SK-N-SH (cell line): ENCODE results near the gene SLC6A3. TPM values are rescaled to one million over a fixed set of nuclear protein-coding genes. Genes with fewer than 3 reads are reported as not detected.

Experiments
- CTCF ChIA-PET: fragments of 300-600, 350-600 bp; formaldehyde crosslinking; extraction: SDS; loops from one replicate; lab custom pipeline; 2021; lab: Yijun Ruan, JAX
- POLR2A ChIA-PET: fragments of 350-600 bp; sonication (Branson Sonifier 250); formaldehyde crosslinking; extraction: SDS; loops from one replicate; lab custom pipeline; 2020; ENCODE audit warnings: antibody characterized with exemption, inconsistent platforms; lab: Yijun Ruan, JAX
- DNase-seq: peaks from one replicate; pipeline ENCODE4 v3.0.0; 2012
- H2AFZ ChIP-seq: fragments of 200-600 bp; sonication (generic); 2 replicates; pipeline ENCODE4 v1.8.1; 2016; ENCODE audit warnings: antibody characterized with exemption, mild to moderate bottlenecking, low read depth
- H3F3A ChIP-seq: fragments of 200-600 bp; sonication (generic); replicated peaks from 2 replicates; pipeline ENCODE3; 2016; ENCODE audit warnings: antibody characterized with exemption, mild to moderate bottlenecking; ENCODE audit not compliant: insufficient read depth
- H3K27ac ChIP-seq, 2 experiments: fragments of 200-500 bp in 1 of 2; fragments of 200-600 bp in 1 of 2; sonication (Bioruptor generic) in 1 of 2; sonication (generic), shearing (Covaris generic) in 1 of 2; 2 replicates each; pipeline versions ENCODE4 v1.5.1 to v1.6.1; 2014 to 2016; ENCODE audit warnings: low read depth in 2 of 2, inconsistent platforms in 1 of 2, low read length in 1 of 2, mild to moderate bottlenecking in 1 of 2, mixed read lengths in 1 of 2
- H3K27me3 ChIP-seq: fragments of 200-600 bp; sonication (generic), shearing (Covaris generic); 2 replicates; pipeline ENCODE4 v1.6.1; 2016; ENCODE audit warnings: mixed run types; ENCODE audit not compliant: insufficient read depth
- H3K36me3 ChIP-seq, 2 experiments: fragments of 200-500 bp in 1 of 2; fragments of 200-600 bp in 1 of 2; sonication (Bioruptor generic) in 1 of 2; sonication (generic) in 1 of 2; replicated peaks in 1 of 2; 2 replicates each; pipeline versions ENCODE3 to v1.5.1; 2014 to 2016; ENCODE audit warnings: low read length in 1 of 2, mild to moderate bottlenecking in 1 of 2; ENCODE audit not compliant: insufficient read depth in 2 of 2, control insufficient read depth in 1 of 2
- H3K4me1 ChIP-seq, 2 experiments: fragments of 200-500 bp in 1 of 2; fragments of 200-600 bp in 1 of 2; sonication (Bioruptor generic) in 1 of 2; sonication (generic), shearing (Covaris generic) in 1 of 2; 2 replicates each; pipeline versions ENCODE4 v1.5.1 to v1.6.1; 2014 to 2016; ENCODE audit warnings: low read depth in 1 of 2, low read length in 1 of 2, mixed run types in 1 of 2; ENCODE audit not compliant: insufficient read depth in 2 of 2, control insufficient read depth in 1 of 2
- H3K4me2 ChIP-seq: fragments of 200-600 bp; sonication (generic), shearing (Covaris generic); 2 replicates; pipeline ENCODE4 v1.6.1; 2017; ENCODE audit warnings: mixed run types
- H3K4me3 ChIP-seq, 2 experiments: fragments of 200-500 bp in 1 of 2; fragments of 200-600 bp in 1 of 2; sonication (Bioruptor generic) in 1 of 2; sonication (generic), shearing (Covaris generic) in 1 of 2; 2 replicates each; pipeline versions ENCODE4 v1.5.1 to v1.8.1; 2014 to 2016; ENCODE audit warnings: low read depth in 2 of 2, inconsistent platforms in 1 of 2, low read length in 1 of 2, mild to moderate bottlenecking in 1 of 2, mixed read lengths in 1 of 2, moderate library complexity in 1 of 2
- H3K79me2 ChIP-seq: fragments of 200-600 bp; sonication (generic); 2 replicates; pipeline ENCODE4 v1.8.1; 2017; ENCODE audit warnings: mild to moderate bottlenecking; ENCODE audit not compliant: insufficient read depth
- H3K9ac ChIP-seq: fragments of 200-600 bp; sonication (generic); 2 replicates; pipeline ENCODE4 v1.6.1; 2017; ENCODE audit warnings: mixed run types
- H3K9me2 ChIP-seq: fragments of 200-600 bp; sonication (generic); 2 replicates; pipeline ENCODE4 v1.6.1; 2017; ENCODE audit warnings: mixed run types
- H3K9me3 ChIP-seq: fragments of 200-600 bp; sonication (generic); 2 replicates; pipeline ENCODE4 v1.6.1; 2017; ENCODE audit warnings: mixed run types, mild to moderate bottlenecking, moderate library complexity
- H4K20me1 ChIP-seq: fragments of 200-600 bp; sonication (generic); 2 replicates; pipeline ENCODE4 v1.6.1; 2017; ENCODE audit warnings: mild to moderate bottlenecking, mixed run types; ENCODE audit not compliant: insufficient read depth
- ELF1 ChIP-seq: IDR thresholded peaks from 2 replicates; pipeline ENCODE4 v1.4.0; 2012
- GABPA ChIP-seq: IDR thresholded peaks from 2 replicates; pipeline ENCODE4 v1.4.0; 2012; ENCODE audit warnings: low read depth, mild to moderate bottlenecking
- JUND ChIP-seq: IDR thresholded peaks from 2 replicates; pipeline ENCODE4 v1.4.0; 2012
- MAX ChIP-seq: IDR thresholded peaks from 2 replicates; pipeline ENCODE4 v1.4.0; 2012; ENCODE audit warnings: low read depth
- MEF2A ChIP-seq: IDR thresholded peaks from 2 replicates; pipeline ENCODE4 v1.4.0; 2012; ENCODE audit warnings: low read depth, borderline replicate concordance
- MXI1 ChIP-seq: IDR thresholded peaks from 2 replicates; pipeline ENCODE4 v1.6.1; 2012; ENCODE audit warnings: mild to moderate bottlenecking, low read depth, low read length, improper control_type of control experiment
- NFIC ChIP-seq: IDR thresholded peaks from 2 replicates; pipeline ENCODE4 v1.4.0; 2012; ENCODE audit warnings: borderline replicate concordance
- POLR2AphosphoS5 ChIP-seq: IDR thresholded peaks from 2 replicates; pipeline ENCODE4 v1.6.1; 2012; ENCODE audit warnings: low read depth, low read length
- RCOR1 ChIP-seq: fragments of 150-350 bp; IDR thresholded peaks from 2 replicates; pipeline ENCODE4 v1.6.1; 2017; ENCODE audit warnings: antibody characterized with exemption, low read length
- REST ChIP-seq: IDR thresholded peaks from 2 replicates; pipeline ENCODE4 v1.6.1; 2012; ENCODE audit warnings: mild to moderate bottlenecking, low read depth, low read length, moderate library complexity
- RFX5 ChIP-seq: IDR thresholded peaks from 2 replicates; pipeline ENCODE4 v1.6.1; 2012; ENCODE audit warnings: mild to moderate bottlenecking, improper control_type of control experiment, low read length
- SIN3A ChIP-seq: IDR thresholded peaks from 2 replicates; pipeline ENCODE4 v1.6.1; 2012; ENCODE audit warnings: low read depth, mild to moderate bottlenecking, low read length, moderate library complexity, borderline replicate concordance
- USF2 ChIP-seq: fragments of 150-350 bp; IDR thresholded peaks from 2 replicates; pipeline ENCODE4 v1.6.1; 2017; ENCODE audit warnings: antibody characterized with exemption, low read length, low read depth, borderline replicate concordance
- YY1 ChIP-seq: IDR thresholded peaks from 2 replicates; pipeline ENCODE4 v1.4.0; 2012; ENCODE audit warnings: low read depth, mild to moderate bottlenecking
- ZBTB33 ChIP-seq: IDR thresholded peaks from 2 replicates; pipeline ENCODE4 v1.4.0; 2012; ENCODE audit warnings: low read depth, borderline replicate concordance
- WGBS: methylation state at CpG from one replicate; pipeline ENCODE4 v1.1.6; 2017; ENCODE audit warnings: low lambda C conversion rate; 5-methylcytosine and 5-hydroxymethylcytosine counted together
- polyA plus RNA-seq, 3 experiments: library from polyadenylated mRNA; depleted of rRNA; stranded (reverse); fragments of >200 nt; gene quantifications; 2 replicates each; pipeline ENCODE4 v1.2.3, GENCODE V29; 2012

The SLC6A3 gene
- polyA plus RNA-seq, 1 of the 3 experiments (the other 2 are of a cell fraction): not detected

GRCh38 chr5:1384521-1384920 is 60.7 kb downstream of the SLC6A3 start (continued):
- TF ChIP-seq ZBTB33: no peak
- TF ChIP-seq JUND: no peak
- TF ChIP-seq RCOR1: no peak
- TF ChIP-seq RFX5: no peak
- no peak for TF ChIP-seq GABPA
- TF ChIP-seq USF2: no peak
- TF ChIP-seq NFIC: no peak
- no peak for TF ChIP-seq MXI1
- TF ChIP-seq POLR2AphosphoS5: no peak
- no peak for TF ChIP-seq MAX
- TF ChIP-seq MEF2A: no peak
- TF ChIP-seq SIN3A: no peak
- no peak for TF ChIP-seq ELF1
- TF ChIP-seq YY1: no peak

GRCh38 chr5:1383886-1384401 is 61.3 kb downstream of the SLC6A3 start:
- Histone ChIP-seq H3K9me2 (no peaks in the 10 kb centered on the region), H3K4me3 (no peak overlapping the region), H3K27ac (no peak overlapping the region), H3K4me1 (peaks cover 0 to 10% of the 10 kb centered on the region in 2 experiments; a peak in 1 of 4 replicates), H4K20me1 (no peaks in the 10 kb centered on the region), H3K36me3 (no peaks in the 10 kb centered on the region), H3K27me3 (peaks cover 23% of the 10 kb centered on the region), H3F3A (no peaks in the 10 kb centered on the region), H3K9ac (no peak overlapping the region), H3K79me2 (no peaks in the 10 kb centered on the region), H2AFZ (no peak overlapping the region)
- ChIA-PET POLR2A (no interaction called here), CTCF (interaction anchor here (1.0 kb wide), 1 partner anchor 18 kb away, joined by 3 read pairs; no protein-coding TSS in a partner anchor)
- WGBS: 13% methylated on average over 3 of the region's 8 CpGs
- TF ChIP-seq REST: no peak
- TF ChIP-seq ELF1: no peak
- no peak for TF ChIP-seq MEF2A
- TF ChIP-seq, all 33 proteins: peak for 0
- no peak for DNase-seq
- Histone ChIP-seq H3K9me3 (no peaks in the 10 kb centered on the region), H3K4me2 (no peak overlapping the region)
